SJCRH30 (cell line): ENCODE data around the gene C2orf68. TPM values are rescaled to one million over a fixed set of nuclear protein-coding genes. Genes with fewer than 3 reads are reported as not detected.
A peak's percentile ranks its signal among the peaks of the same experiment; 100 is the strongest.
"Not testable (repeated sequence)": the region's sequence is repeated elsewhere in the genome, so short reads cannot be mapped to it uniquely, and the experiment has no call there.

Source experiments
- DNase-seq, 2 experiments: peaks; one replicate each; pipeline ENCODE4 v3.0.0-alpha.2; 2015 to 2020
- H3K27ac ChIP-seq: fragments of 250-450 bp; sonication (Bioruptor Pico); 2 replicates; pipeline ENCODE4 v1.5.1; 2020; ENCODE audit warnings: mild to moderate bottlenecking, moderate library complexity
- H3K27me3 ChIP-seq: fragments of 250-450 bp; sonication (Bioruptor Pico); 2 replicates; pipeline ENCODE4 v1.5.1; 2020; ENCODE audit warnings: mild to moderate bottlenecking, moderate library complexity
- H3K36me3 ChIP-seq: fragments of 250-450 bp; sonication (Bioruptor Pico); 2 replicates; pipeline ENCODE4 v1.5.1; 2020; ENCODE audit warnings: mild to moderate bottlenecking, moderate library complexity
- H3K4me1 ChIP-seq: fragments of 250-450 bp; sonication (Bioruptor Pico); 2 replicates; pipeline ENCODE4 v1.5.1; 2020; ENCODE audit warnings: mild to moderate bottlenecking, moderate library complexity
- H3K4me3 ChIP-seq: fragments of 250-450 bp; sonication (Bioruptor Pico); 2 replicates; pipeline ENCODE4 v1.5.1; 2020; ENCODE audit warnings: mild to moderate bottlenecking, moderate library complexity
- H3K9me3 ChIP-seq: fragments of 250-450 bp; sonication (Bioruptor Pico); replicated peaks from 2 replicates; pipeline ENCODE4 v1.5.1; 2020; ENCODE audit warnings: mild to moderate bottlenecking, moderate library complexity
- total RNA-seq: library from RNA; depleted of rRNA; stranded (reverse); fragments of >200 nt; shearing (Covaris generic); gene quantifications from 2 replicates; pipeline ENCODE4 v1.2.3, GENCODE V29; 2014

C2orf68 gene
- total RNA-seq, 1 experiment from 2014 or later: 57.9 TPM

DNA sequence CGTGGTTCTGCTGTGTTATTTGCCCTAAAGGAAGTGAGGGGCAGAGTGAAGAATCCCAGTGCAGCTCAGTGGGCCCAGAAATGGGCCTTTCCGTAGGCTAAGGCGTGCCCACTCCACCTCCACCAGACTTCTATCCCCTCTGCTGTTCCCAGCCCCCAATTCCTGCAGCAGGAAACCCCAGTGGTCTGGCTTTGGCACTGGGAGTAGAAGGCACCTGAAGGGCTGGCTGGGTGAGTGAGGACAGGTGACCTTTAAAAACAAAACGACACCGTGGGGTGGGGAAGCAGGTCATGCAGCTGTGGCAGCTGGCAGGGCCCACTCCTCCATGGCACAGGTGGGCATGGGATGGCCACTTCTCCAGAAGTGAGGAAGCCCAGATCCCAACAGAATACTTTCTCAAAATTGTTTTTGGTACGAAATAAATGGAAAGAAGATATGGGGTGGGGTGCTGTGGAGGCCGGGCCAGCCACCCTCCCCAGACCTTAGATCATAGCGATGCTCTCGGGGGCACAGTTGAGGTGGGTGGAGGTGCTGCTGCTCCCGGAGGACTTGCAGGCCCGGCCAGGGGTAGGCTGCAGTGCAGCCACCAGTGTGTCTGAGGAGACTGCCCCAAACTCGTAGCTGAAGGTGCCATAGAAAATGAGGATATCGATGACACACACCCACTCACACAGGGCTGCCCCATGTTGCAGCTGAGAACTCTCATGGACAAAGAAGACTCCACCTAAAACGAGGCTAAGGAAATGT, 13.1 kb downstream of the C2orf68 start:
- H3K27me3 ChIP-seq: no peaks in the 10 kb centered on the region

GRCh38 chr2:85597241-85597640, 14.6 kb downstream of the C2orf68 start:
- DNase-seq: no peak
- Histone ChIP-seq H3K27ac (no peak overlapping the region), H3K4me3 (no peak overlapping the region), H3K4me1 (peaks cover 6% of the 10 kb centered on the region; the same call in 1 of the 2 replicates), H3K36me3 (no peaks in the 10 kb centered on the region; the same call in 1 of the 2 replicates), H3K27me3 (no peaks in the 10 kb centered on the region), H3K9me3 (no peaks in the 10 kb centered on the region)

More for the DNA sequence above, 13.1 kb downstream of the C2orf68 start:
- H3K36me3 ChIP-seq: no peaks in the 10 kb centered on the region; the same call in 1 of the 2 replicates
- no peak for DNase-seq
- H3K4me3 ChIP-seq: no peak overlapping the region
- H3K4me1 ChIP-seq: peaks cover 6% of the 10 kb centered on the region; the same call in 1 of the 2 replicates
- H3K9me3 ChIP-seq: no peaks in the 10 kb centered on the region
- H3K27ac ChIP-seq: no peak overlapping the region

DNA sequence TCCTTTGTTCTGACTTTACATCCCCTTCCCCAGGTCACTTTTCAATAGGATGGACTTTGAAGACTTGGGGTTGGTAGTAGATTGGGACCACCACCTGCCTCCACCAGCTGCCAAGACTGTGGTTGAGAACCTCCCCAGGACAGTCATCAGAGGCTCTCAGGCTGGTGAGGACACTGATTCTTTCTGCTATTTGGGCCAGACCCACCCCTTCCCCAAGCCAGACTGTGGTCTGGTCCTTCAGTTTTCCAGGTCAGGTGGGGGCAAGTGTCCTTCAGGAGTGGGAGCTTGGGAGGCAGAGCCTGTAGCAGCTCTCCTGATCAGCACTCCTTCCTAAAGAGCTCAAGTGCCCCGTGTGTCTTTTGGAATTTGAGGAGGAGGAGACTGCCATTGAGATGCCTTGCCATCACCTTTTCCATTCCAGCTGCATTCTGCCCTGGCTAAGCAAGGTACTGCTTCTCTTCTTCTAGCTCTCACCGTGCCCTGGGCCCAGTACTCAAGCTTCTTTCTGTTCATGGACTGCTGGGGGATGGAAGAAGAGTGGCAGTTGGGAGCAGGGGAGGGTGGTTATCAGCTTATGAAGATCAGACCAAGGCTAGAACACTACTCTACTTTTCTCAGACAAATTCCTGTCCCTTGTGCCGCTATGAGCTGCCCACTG, 15.3 kb downstream of the C2orf68 start:
- peak overlapping the region; percentile 72 for H3K4me3 ChIP-seq
- H3K27ac ChIP-seq: no peak overlapping the region
- no peak for DNase-seq
- H3K4me1 ChIP-seq: peaks cover 6% of the 10 kb centered on the region; the same call in 1 of the 2 replicates
- no peaks in the 10 kb centered on the region; the same call in 1 of the 2 replicates for H3K36me3 ChIP-seq
- no peaks in the 10 kb centered on the region for H3K9me3 ChIP-seq
- no peaks in the 10 kb centered on the region for H3K27me3 ChIP-seq

DNA sequence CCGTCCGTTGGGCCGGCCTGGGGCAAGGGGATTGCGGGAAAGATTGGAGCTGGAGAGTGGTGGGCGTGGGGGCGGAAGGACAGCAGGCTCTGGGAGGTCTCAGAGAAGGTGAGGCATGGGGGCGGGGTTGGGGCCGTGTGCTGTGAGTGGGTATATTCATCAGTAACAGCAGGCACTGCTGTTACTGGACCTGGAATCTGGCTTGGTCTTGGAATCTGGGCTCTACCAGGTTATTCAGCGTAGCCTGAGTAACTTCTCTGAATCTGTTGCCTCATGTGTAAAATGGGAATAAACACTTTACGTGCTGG, 15.9 kb downstream of the C2orf68 start:
- no peak for DNase-seq
- H3K9me3 ChIP-seq: no peaks in the 10 kb centered on the region
- no peaks in the 10 kb centered on the region for H3K27me3 ChIP-seq
- peaks cover 11% of the 10 kb centered on the region for H3K4me1 ChIP-seq
- peak overlapping the region; percentile 72 for H3K4me3 ChIP-seq
- no peaks in the 10 kb centered on the region; the same call in 1 of the 2 replicates for H3K36me3 ChIP-seq
- H3K27ac ChIP-seq: peak overlapping the region; percentile 17; the same call in 1 of the 2 replicates

GRCh38 chr2:85595301-85596025, 16.4 kb downstream of the C2orf68 start, which contains the start of gene RNF181:
RNF181 (plus strand) TSS chr2:85595745; CDS start chr2:85595764, 19 bp downstream.
- peak within 1 kb of the TSS; percentile 59 for H3K27ac ChIP-seq
- H3K9me3 ChIP-seq: no peaks in the 10 kb centered on the region
- H3K4me3 ChIP-seq: peak within 1 kb of the TSS; percentile 72
- H3K36me3 ChIP-seq: no peaks in the 10 kb centered on the region; the same call in 1 of the 2 replicates
- peaks cover 16% of the 10 kb centered on the region for H3K4me1 ChIP-seq
- DNase-seq: peak; percentile 98 to 99
- no peaks in the 10 kb centered on the region for H3K27me3 ChIP-seq

- no peaks in the 10 kb centered on the region for H3K27me3 ChIP-seq
Observed at GRCh38 chr2:85594715-85595300, 17.1 kb downstream of the C2orf68 start.

DNA sequence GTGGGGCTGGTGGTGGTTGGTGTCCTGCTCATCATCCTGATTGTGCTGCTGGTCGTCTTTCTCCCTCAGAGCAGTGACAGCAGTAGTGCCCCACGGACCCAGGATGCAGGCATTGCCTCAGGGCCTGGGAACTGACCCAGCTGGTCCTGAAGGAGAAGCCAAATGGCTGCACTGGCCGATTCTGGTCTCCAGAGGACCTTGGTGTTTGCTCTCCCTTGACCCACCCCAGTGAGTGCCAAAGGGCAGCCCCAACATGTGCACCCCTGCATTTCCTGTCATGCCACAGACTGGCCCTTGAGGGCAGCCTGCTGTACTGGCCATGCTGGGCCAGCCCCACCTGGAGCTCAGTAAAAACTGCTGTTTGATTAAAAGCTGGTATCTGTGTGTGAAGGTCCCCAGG, 18.8 kb downstream of the C2orf68 start:
- Histone ChIP-seq H3K9me3 (no peaks in the 10 kb centered on the region), H3K4me3 (no peak overlapping the region), H3K36me3 (no peaks in the 10 kb centered on the region; the same call in 1 of the 2 replicates), H3K27ac (no peak overlapping the region), H3K27me3 (no peaks in the 10 kb centered on the region), H3K4me1 (peaks cover 26% of the 10 kb centered on the region)
- DNase-seq: no peak

More at GRCh38 chr2:85594715-85595300, 17.1 kb downstream of the C2orf68 start:
- Histone ChIP-seq H3K27ac (peak overlapping the region; percentile 59), H3K36me3 (no peaks in the 10 kb centered on the region; the same call in 1 of the 2 replicates), H3K4me1 (peaks cover 21% of the 10 kb centered on the region), H3K4me3 (peak overlapping the region; percentile 72), H3K9me3 (no peaks in the 10 kb centered on the region)
- DNase-seq: no peak

DNA sequence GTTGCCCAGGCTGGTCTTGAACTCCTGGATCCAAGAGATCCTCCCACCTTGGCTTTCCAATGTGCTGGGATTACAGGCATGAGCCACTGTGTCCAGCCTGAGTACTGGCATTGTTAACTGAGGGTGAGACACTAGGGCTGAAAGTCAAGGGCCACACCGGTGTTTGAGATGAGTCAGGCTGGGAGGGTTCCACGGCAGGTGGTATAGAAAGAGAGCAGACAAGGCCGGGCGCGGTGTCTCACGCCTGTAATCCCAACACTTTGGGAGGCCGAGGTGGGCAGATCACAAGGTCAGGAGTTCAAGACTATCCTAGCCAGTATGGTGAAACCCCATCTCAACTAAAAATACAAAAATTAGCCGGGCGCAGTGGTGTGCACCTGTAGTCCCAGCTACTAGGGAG, 19.6 kb downstream of the C2orf68 start:
- not testable (repeated sequence) for H3K27me3 ChIP-seq, H3K4me3 ChIP-seq, H3K36me3 ChIP-seq, DNase-seq, H3K9me3 ChIP-seq, H3K27ac ChIP-seq
- H3K4me1 ChIP-seq: peaks cover 29% of the 10 kb centered on the region

DNA sequence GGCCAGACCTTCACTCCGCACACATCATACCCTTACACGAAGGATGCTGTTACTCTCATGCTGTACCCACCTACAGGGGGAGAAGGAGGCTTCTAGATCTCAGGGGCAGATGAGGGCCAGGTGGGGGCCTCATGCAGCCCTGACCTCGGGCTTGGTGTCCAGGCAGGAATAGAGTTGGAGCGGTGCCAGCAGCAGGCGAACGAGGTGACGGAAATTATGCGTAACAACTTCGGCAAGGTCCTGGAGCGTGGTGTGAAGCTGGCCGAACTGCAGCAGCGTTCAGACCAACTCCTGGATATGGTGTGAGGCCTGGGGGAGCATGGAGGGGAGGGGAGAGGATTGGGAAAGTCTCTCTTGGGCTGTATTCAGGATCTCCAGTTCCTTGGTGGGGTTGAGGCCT, 20.3 kb downstream of the C2orf68 start:
- no peaks in the 10 kb centered on the region for H3K9me3 ChIP-seq
- H3K27me3 ChIP-seq: no peaks in the 10 kb centered on the region
- H3K27ac ChIP-seq: no peak overlapping the region
- DNase-seq: no peak
- H3K36me3 ChIP-seq: no peaks in the 10 kb centered on the region
- H3K4me3 ChIP-seq: no peak overlapping the region
- H3K4me1 ChIP-seq: peaks cover 29% of the 10 kb centered on the region

DNA sequence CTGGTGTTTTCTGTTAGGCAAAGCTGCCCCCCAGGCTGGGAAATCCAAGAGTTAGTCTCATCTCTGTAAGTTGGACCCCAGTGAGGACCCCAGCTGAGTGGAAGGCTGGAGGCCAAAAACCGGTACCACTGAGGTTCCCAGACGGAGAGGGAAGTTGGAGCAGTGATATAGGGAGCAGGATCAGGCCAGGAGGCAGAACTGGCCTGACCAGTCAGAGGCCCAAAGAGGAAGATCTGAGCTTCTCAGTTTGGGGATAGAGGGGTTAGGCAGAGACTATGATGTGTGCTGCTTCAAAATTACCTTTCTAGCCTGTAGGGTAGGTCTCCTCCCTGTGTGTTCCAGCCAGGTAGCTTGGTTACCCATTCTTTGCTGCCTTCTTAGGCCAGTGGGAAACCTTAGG, 20.9 kb downstream of the C2orf68 start:
- peaks cover 30% of the 10 kb centered on the region for H3K4me1 ChIP-seq
- no peaks in the 10 kb centered on the region for H3K9me3 ChIP-seq
- H3K27ac ChIP-seq: peak overlapping the region; percentile 29

DNA sequence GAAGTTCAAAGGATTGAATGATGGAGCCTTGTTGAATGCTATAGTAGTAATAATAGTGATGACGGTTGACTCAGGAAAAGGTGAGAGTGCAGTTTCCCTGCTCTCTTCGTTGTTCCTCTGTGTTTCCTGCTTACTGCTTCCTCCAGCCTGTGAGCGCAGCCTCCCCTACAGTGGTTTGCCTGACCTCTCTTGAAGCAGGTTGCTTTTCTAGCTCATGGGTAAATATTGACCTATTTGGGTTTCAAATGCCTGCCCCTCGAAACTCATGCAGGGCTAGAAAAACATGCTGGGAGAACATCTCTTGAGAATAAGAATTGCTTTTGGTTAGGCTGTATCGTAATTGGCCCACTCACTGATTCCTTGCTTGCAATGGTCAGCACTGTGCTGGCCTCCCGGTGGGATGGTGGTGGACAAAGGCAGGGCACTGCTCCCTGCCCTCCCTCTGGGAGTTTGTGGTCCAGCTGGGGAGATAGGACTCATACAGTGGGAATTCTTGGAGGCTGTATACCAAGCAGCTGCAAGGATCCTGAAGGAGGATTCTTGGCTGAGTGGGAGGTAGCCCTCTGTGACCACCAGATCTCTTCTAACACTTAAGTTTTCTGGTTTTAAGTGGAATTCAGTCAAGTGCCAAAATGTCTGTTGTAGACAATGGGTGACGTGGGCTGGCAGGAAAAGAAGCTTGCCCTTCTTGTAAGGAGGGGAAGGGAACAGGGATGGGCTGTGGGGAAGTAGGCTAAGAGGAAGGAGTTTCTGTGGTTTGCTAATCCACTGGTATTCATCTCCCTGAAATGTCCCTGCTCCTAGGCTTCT, 21.7 kb downstream of the C2orf68 start:
- H3K27me3 ChIP-seq: no peaks in the 10 kb centered on the region
- H3K27ac ChIP-seq: peak overlapping the region; percentile 29
- H3K4me3 ChIP-seq: no peak overlapping the region
- H3K4me1 ChIP-seq: peaks cover 38% of the 10 kb centered on the region
- no peaks in the 10 kb centered on the region for H3K9me3 ChIP-seq
- no peaks in the 10 kb centered on the region for H3K36me3 ChIP-seq
- DNase-seq: peak; percentile 49 to 55

More for the DNA sequence above, 20.9 kb downstream of the C2orf68 start:
- Histone ChIP-seq H3K4me3 (no peak overlapping the region), H3K27me3 (no peaks in the 10 kb centered on the region), H3K36me3 (no peaks in the 10 kb centered on the region)
- DNase-seq: no peak

DNA sequence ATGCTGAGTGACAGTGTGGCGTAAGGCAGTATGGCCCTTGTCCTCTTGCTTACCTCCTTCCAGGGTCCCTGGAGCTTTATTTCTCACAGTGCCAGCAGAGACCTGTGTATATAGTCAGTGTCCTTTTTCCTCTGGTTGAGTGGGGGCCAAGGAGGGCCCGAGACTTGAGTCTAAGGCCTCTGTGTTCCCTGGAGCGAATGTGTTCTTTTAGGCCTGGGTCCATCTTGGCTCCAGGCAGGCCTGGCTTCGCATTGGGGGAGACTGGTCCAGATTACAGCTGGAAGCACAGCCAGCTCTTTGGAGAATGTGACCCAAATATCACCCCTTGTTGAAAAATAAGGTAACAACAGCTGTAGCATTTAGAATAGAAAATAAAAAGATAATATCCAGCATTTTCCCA, 22.7 kb downstream of the C2orf68 start:
- H3K4me1 ChIP-seq: peaks cover 42% of the 10 kb centered on the region
- no peak overlapping the region for H3K27ac ChIP-seq
- no peak for DNase-seq

GRCh38 chr2:85588645-85589044, 23.2 kb downstream of the C2orf68 start:
- peaks cover 40% of the 10 kb centered on the region for H3K4me1 ChIP-seq

More for the DNA sequence above, 22.7 kb downstream of the C2orf68 start:
- H3K27me3 ChIP-seq: no peaks in the 10 kb centered on the region
- no peak overlapping the region for H3K4me3 ChIP-seq
- no peaks in the 10 kb centered on the region for H3K36me3 ChIP-seq
- H3K9me3 ChIP-seq: no peaks in the 10 kb centered on the region

GRCh38 chr2:85588236-85588635, 23.6 kb downstream of the C2orf68 start:
- Histone ChIP-seq H3K4me3 (no peak overlapping the region), H3K36me3 (no peaks in the 10 kb centered on the region), H3K27ac (no peak overlapping the region), H3K4me1 (peaks cover 40% of the 10 kb centered on the region), H3K9me3 (no peaks in the 10 kb centered on the region), H3K27me3 (no peaks in the 10 kb centered on the region)
- no peak for DNase-seq

More at GRCh38 chr2:85588645-85589044, 23.2 kb downstream of the C2orf68 start:
- no peak overlapping the region for H3K27ac ChIP-seq
- no peak overlapping the region for H3K4me3 ChIP-seq
- no peaks in the 10 kb centered on the region for H3K9me3 ChIP-seq
- no peaks in the 10 kb centered on the region for H3K36me3 ChIP-seq
- no peaks in the 10 kb centered on the region for H3K27me3 ChIP-seq
- no peak for DNase-seq
